Keratinocyte (primary cell): ENCODE results near the gene MRPL28. TPM values are rescaled to one million over a fixed set of nuclear protein-coding genes. Genes with fewer than 3 reads are reported as not detected.

Source experiments
- DNase-seq: peaks from one replicate; pipeline ENCODE4 v3.0.0-alpha.2; 2011; ENCODE audit warnings: low read depth, missing footprints, low spot score
- FAIRE-seq: peaks from 2 replicates; lab custom pipeline; 2011; peaks lifted over from hg19 to GRCh38; lab: Jason Lieb, UNC
- H2AFZ ChIP-seq: 2 replicates; pipeline ENCODE4 v1.6.0; 2012; ENCODE audit warnings: low read length, control low read depth, inconsistent platforms; ENCODE audit not compliant: control insufficient read depth
- H3K27ac ChIP-seq: 2 replicates; pipeline ENCODE4 v1.5.1; 2011; ENCODE audit warnings: low read length; ENCODE audit not compliant: control insufficient read depth, insufficient read depth
- H3K27me3 ChIP-seq: 3 replicates; pipeline ENCODE4 v1.6.0; 2011; ENCODE audit warnings: low read length; ENCODE audit not compliant: control insufficient read depth, insufficient read depth; ENCODE audit errors: extremely low read depth
- H3K36me3 ChIP-seq, 2 experiments: 2 replicates in 1 of 2; 3 replicates in 1 of 2; pipeline ENCODE4 v1.5.1; 2011; ENCODE audit warnings: low read length in 2 of 2, mild to moderate bottlenecking in 1 of 2; ENCODE audit not compliant: control insufficient read depth in 2 of 2, insufficient read depth in 2 of 2; ENCODE audit errors: extremely low read depth in 1 of 2
- H3K4me1 ChIP-seq: 3 replicates; pipeline ENCODE4 v1.5.1; 2011; ENCODE audit warnings: low read length; ENCODE audit not compliant: control insufficient read depth, insufficient read depth; ENCODE audit errors: extremely low read depth
- H3K4me2 ChIP-seq: 3 replicates; pipeline ENCODE4 v1.6.0; 2011; ENCODE audit warnings: low read depth, low read length; ENCODE audit not compliant: control insufficient read depth, insufficient read depth; ENCODE audit errors: extremely low read depth
- H3K4me3 ChIP-seq, 3 experiments: fragments of 200-600 bp in 1 of 3; sonication (generic) in 1 of 3; 2 replicates in 2 of 3; 3 replicates in 1 of 3; pipeline ENCODE4 v1.5.1; 2011 to 2016; ENCODE audit warnings: low read length in 3 of 3, mild to moderate bottlenecking in 3 of 3, control low read depth in 2 of 3, inconsistent platforms in 1 of 3, low read depth in 1 of 3, mixed read lengths in 1 of 3, mixed run types in 1 of 3, moderate library complexity in 1 of 3; ENCODE audit not compliant: control insufficient read depth in 2 of 3, insufficient read depth in 2 of 3; ENCODE audit errors: extremely low read depth in 1 of 3
- H3K79me2 ChIP-seq: 2 replicates; pipeline ENCODE4 v1.6.0; 2012; ENCODE audit warnings: low read length; ENCODE audit not compliant: control insufficient read depth, insufficient read depth
- H3K9ac ChIP-seq: 3 replicates; pipeline ENCODE4 v1.6.0; 2011; ENCODE audit warnings: low read length; ENCODE audit not compliant: control insufficient read depth, insufficient read depth; ENCODE audit errors: extremely low read depth
- H3K9me1 ChIP-seq: 3 replicates; pipeline ENCODE4 v1.6.0; 2011; ENCODE audit warnings: low read length; ENCODE audit not compliant: control insufficient read depth, insufficient read depth; ENCODE audit errors: extremely low read depth
- H3K9me3 ChIP-seq: 2 replicates; pipeline ENCODE4 v1.5.1; 2012; ENCODE audit warnings: low read depth, low read length; ENCODE audit not compliant: control insufficient read depth
- H4K20me1 ChIP-seq: 3 replicates; pipeline ENCODE4 v1.6.0; 2011; ENCODE audit warnings: low read length; ENCODE audit not compliant: control insufficient read depth, insufficient read depth; ENCODE audit errors: extremely low read depth
- CTCF ChIP-seq, 3 experiments: IDR thresholded peaks in 1 of 3; conservative IDR thresholded peaks in 1 of 3; optimal IDR thresholded peaks in 1 of 3; 2 replicates in 2 of 3; 3 replicates in 1 of 3; pipeline versions ENCODE3 to v1.5.1; 2011; ENCODE audit warnings: low read length in 3 of 3, mild to moderate bottlenecking in 3 of 3, moderate library complexity in 2 of 3, control low read depth in 1 of 3, inconsistent platforms in 1 of 3; ENCODE audit not compliant: insufficient read depth in 2 of 3; ENCODE audit errors: extremely low read depth in 1 of 3
- EZH2 ChIP-seq: IDR thresholded peaks from one replicate; pipeline ENCODE4 v1.6.1; 2012; ENCODE audit warnings: inconsistent platforms, mild to moderate bottlenecking, low read length, moderate library complexity
- dilution Hi-C: fragments of 300-500 bp; cut with MboI; formaldehyde crosslinking; loops from one replicate; pipeline ENCODE4 v1.7.0; 2020; ENCODE audit warnings: low sequenced_read_pairs; ENCODE audit not compliant: extremely low pct_ligation_motif_present
- polyA plus RNA-seq, 5 experiments: library from polyadenylated mRNA; depleted of rRNA in 3 of 5; stranded (reverse) in 3 of 5; stranded (forward) in 1 of 5; unstranded in 1 of 5; fragments of >200 nt; gene quantifications; 1 replicate in 1 of 5; 2 replicates in 3 of 5; 3 replicates in 1 of 5; pipeline versions ENCODE4 v1.2.1 to v1.2.3, GENCODE V29; 2011 to 2012; ENCODE audit warnings: missing spikeins in 2 of 5, low read depth in 1 of 5, low replicate concordance in 1 of 5

Gene MRPL28
- polyA plus RNA-seq, 1 donor (not counting 4 experiments of a cell fraction or from before 2014, with no cell fraction given), result 115 TPM

DNA sequence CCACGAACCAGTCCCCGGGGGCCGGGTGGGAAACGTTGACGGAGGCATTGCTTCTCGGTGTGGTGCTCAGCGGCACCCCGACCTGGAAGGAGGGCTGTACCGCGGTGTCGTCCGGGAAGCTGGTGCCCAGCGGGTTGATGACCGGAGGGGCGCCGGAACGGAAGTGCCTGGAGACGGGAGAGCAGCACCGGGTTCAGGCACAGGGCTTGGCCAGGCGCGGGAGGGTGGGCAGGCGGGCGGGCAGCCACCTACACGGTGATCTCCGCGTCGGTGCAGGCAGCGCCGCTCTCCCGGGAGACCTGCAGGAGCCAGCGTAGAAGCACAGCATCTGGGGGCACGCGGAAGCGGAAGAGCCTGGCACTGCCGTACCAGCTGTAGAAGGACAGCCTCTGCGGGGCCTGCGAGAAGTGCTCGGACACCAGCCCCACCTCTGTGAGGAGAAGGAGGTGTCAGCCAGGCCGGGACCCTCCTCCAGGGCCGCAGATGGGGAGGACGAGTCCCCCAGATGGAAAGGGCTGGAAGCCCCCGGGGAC is 7.1 kb upstream of the MRPL28 start:
- no peaks in the 10 kb centered on the region for H4K20me1 ChIP-seq
- no peak overlapping the region for H3K27ac ChIP-seq
- DNase-seq (no peak), FAIRE-seq (no peak)
- H3K36me3 ChIP-seq, result peaks cover 0 to 15% of the 10 kb centered on the region in 2 experiments
- peaks cover 9% of the 10 kb centered on the region for H3K79me2 ChIP-seq
- H2AFZ ChIP-seq, result no peak overlapping the region
- no peak for TF ChIP-seq CTCF (optimal IDR thresholded peaks at IDR 0.05 in 1 of 3, IDR thresholded peaks at IDR 0.05 in 1 of 3, conservative IDR thresholded peaks at IDR 0.05 in 1 of 3; ENCODE audit: extremely low read depth in 1 of 3, insufficient read depth in 2 of 3, low read length in 3 of 3)
- TF ChIP-seq EZH2, result no peak
- no peaks in the 10 kb centered on the region for H3K9me3 ChIP-seq
- peaks cover 5% of the 10 kb centered on the region for H3K4me1 ChIP-seq
- no peak overlapping the region for H3K4me3 ChIP-seq
- H3K27me3 ChIP-seq, result no peaks in the 10 kb centered on the region
- dilution Hi-C loops, result no loop called here
- H3K9ac ChIP-seq, result no peak overlapping the region
- H3K9me1 ChIP-seq, result no peaks in the 10 kb centered on the region
- no peak overlapping the region for H3K4me2 ChIP-seq

GRCh38 chr16:376817-377418 is 6.6 kb upstream of the MRPL28 start:
- dilution Hi-C loops, result no loop called here
- Histone ChIP-seq H3K9me1 (no peaks in the 10 kb centered on the region), H3K36me3 (peaks cover 0 to 15% of the 10 kb centered on the region in 2 experiments), H3K4me3 (no peak overlapping the region), H3K4me1 (peaks cover 3% of the 10 kb centered on the region), H3K27me3 (no peaks in the 10 kb centered on the region), H3K4me2 (no peak overlapping the region), H4K20me1 (no peaks in the 10 kb centered on the region), H3K27ac (no peak overlapping the region), H3K9me3 (no peaks in the 10 kb centered on the region), H3K79me2 (peaks cover 9% of the 10 kb centered on the region), H3K9ac (no peak overlapping the region), H2AFZ (no peak overlapping the region)
- TF ChIP-seq CTCF (optimal IDR thresholded peaks at IDR 0.05 in 1 of 3, IDR thresholded peaks at IDR 0.05 in 1 of 3, conservative IDR thresholded peaks at IDR 0.05 in 1 of 3; ENCODE audit: extremely low read depth in 1 of 3, insufficient read depth in 2 of 3, low read length in 3 of 3) (no peak), EZH2 (no peak)
- no peak for FAIRE-seq
- DNase-seq, result no peak
